GM21737 (cell line): Measurements from ENCODE around the gene CACNA2D3.
"Not testable (repeated sequence)": the region's sequence is repeated elsewhere in the genome, so short reads cannot be mapped to it uniquely, and the experiment has no call there.

Source experiments
- ATAC-seq: cut with Tn5 transposase; IDR thresholded peaks from one replicate; pipeline ENCODE4 v1.9.1; 2021; ENCODE audit warnings: mild to moderate bottlenecking, moderate library complexity; ENCODE audit not compliant: unreplicated experiment

Gene CACNA2D3

GRCh38 chr3:54967731-54968161 lies 845.4 kb downstream of the CACNA2D3 start:
- ATAC-seq = no peak

GRCh38 chr3:54968546-54969172 lies 846.3 kb downstream of the CACNA2D3 start:
- ATAC-seq = no peak

GRCh38 chr3:54969652-54970051 lies 847.3 kb downstream of the CACNA2D3 start:
- ATAC-seq = no peak

- no peak for ATAC-seq
These were observed 848.5 kb downstream of the CACNA2D3 start for GRCh38 chr3:54970895-54971294.

DNA sequence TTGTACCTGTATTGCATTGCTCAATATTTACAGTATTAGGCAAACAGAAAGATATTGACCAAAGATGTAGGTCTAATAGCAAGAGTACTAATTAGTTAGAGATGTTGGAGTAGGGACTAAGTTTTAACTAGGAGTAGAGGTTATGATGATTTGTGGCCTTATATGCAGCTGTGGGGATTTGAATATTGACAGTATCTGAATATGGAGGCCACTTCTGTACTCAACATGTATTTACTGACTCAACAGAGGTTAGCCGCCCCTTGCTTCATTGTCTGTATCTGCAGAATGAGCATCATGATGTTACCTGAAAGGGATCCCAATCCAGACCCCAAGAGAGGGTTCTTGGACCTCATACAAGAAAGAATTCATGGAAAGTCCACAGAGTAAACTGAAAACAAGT lies 855.1 kb downstream of the CACNA2D3 start:
- ATAC-seq = no peak

DNA sequence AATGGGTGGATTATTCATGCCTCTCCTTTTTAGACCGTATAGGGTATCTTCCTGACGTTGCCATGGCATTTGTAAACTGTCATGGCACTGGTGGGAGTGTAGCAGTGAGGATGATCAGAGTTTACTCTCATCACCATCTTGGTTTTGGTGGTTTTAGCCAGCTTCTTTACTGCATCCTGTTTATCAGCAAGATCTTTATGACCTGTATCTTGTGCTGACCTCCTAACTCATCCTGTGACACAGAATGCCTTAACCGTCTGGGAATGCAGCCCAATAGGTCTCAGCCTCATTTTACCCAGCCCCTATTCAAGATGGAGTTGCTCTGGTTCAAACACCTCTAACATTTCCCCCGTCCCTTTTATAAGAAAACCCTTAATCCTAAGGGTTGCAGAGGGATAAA lies 855.6 kb downstream of the CACNA2D3 start:
- not testable (repeated sequence) for ATAC-seq

GRCh38 chr3:54982807-54983206 lies 860.5 kb downstream of the CACNA2D3 start:
- ATAC-seq = no peak

- no peak for ATAC-seq
These were observed 861.1 kb downstream of the CACNA2D3 start for GRCh38 chr3:54983266-54984099.

- no peak for ATAC-seq
These were observed 863.5 kb downstream of the CACNA2D3 start for GRCh38 chr3:54985856-54986255.

GRCh38 chr3:54986294-54986693 lies 863.9 kb downstream of the CACNA2D3 start:
- ATAC-seq = no peak

GRCh38 chr3:54987719-54988118 lies 865.4 kb downstream of the CACNA2D3 start:
- ATAC-seq = no peak

GRCh38 chr3:54988302-54988837 lies 866.0 kb downstream of the CACNA2D3 start:
- ATAC-seq = no peak

DNA sequence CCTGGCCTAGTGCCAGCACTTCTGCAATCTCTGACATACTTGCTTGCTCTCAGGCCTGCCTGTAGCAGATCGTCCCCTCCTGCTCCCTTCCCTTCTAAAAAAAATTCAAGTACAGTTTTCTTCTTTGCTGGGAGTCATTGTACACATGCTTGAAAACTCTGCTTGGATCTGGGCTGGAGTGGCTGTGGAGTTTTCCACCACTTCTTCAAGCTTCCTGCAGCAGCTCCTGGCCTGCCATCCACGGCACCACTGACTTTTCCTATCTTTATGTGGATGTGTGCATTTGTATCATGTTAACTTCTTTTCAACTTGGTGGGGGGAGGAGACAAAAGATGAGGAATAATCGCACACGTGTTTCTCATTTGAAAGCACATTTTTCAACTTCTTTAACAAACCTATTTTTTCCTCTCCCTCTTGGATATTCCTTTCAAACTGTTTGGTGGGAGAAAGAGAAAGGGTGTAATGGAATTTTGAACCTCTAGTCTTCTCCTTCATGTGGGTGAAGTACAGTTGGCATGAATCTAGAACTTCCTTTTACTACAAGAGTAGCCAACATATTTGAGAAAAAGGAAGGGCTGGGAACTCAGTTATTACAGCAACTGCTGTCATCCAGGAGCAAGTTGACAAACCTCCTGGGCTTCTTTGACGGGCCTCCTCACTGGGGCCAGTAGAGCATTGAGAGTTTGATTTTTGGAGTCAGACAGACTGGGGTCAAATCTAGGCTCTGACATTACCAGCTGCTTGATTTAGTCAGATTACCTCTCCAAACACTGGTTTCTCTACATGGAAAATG lies 866.7 kb downstream of the CACNA2D3 start:
- ATAC-seq = no peak

DNA sequence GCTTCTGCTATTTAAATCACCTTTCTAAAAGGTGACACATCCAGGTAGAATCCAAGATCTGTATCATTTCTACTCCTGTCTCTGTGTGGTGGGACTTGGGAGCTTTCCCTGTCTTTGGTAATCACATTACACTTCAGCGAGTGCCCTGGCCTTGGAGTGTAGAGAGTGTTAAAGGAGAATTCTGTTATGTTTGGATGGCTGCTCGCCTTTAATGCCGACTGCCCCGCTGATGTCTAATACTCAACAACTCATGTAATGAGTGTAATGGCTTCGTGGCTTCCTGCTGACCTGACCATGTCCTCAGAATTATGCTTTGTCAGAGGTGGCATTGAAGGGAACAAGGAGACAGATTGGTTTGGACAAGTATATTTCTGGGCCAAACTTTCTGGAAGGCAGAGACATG lies 871.8 kb downstream of the CACNA2D3 start:
- ATAC-seq = no peak

DNA sequence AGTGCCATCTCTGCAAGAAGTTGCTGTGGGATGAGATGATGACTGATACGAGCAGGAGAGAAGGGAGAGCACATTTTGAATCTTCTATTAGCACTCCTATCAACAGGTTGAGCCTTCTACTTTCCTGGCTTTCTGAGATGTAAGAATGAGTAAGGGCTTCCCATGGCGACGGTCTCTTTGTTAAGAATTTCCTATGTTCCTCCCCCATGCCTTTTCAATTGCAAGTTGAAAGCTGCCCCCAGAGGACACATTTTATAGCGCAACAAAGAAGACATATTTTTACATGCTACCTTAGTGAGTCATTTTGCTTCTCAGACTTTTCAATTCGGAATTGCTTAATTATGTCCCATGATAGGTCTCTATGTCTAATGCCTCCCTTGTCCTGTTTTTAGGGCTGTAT lies 876.8 kb downstream of the CACNA2D3 start:
- ATAC-seq = no peak

- no peak for ATAC-seq
These were observed 877.5 kb downstream of the CACNA2D3 start for GRCh38 chr3:54999811-55000210.

DNA sequence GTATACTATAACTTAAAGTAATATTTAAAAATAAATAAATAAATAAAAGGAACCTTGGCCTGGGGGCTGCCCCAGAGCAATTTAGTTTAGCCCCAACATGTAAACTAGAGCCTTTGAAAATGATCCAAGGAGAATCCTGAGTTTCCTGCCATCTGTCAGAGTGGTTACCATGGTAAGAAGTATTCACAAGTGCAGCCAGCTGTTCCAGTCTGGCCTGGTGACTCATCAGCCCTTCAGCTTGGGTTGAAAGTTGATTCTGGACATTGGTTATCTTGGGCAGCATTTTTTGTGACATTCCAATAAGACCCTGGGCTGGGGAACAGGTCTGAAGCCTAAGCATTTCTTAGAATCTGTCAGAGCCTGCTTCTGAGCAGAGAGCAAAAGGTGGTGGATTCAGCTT lies 878.2 kb downstream of the CACNA2D3 start:
- no peak for ATAC-seq

- no peak for ATAC-seq
These were observed 878.6 kb downstream of the CACNA2D3 start for GRCh38 chr3:55000953-55001352.

- ATAC-seq = no peak
These were observed 880.1 kb downstream of the CACNA2D3 start for GRCh38 chr3:55002416-55002930.

DNA sequence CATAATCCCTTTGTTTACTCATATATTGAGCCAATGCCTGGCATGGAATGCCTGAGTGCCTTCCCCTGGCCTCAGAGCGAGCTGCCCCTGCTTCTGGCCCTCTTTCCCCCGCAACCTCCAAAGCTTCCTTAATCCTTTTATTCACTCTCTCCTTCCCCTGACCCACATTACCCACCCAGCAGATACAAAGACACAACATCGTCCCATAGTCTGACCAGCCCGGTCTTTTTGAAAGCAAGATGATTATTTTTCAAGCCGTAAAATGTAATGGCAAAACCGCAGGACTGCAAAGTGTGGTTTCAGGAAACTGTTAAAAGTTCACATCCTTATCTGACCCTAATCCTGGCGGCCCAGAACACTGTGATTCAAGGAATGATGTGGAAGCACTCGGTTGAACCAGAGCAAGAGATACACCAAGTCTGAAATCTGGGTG lies 883.9 kb downstream of the CACNA2D3 start:
- no peak for ATAC-seq

- no peak for ATAC-seq
These were observed 885.6 kb downstream of the CACNA2D3 start for GRCh38 chr3:55007971-55008370.
